Measurements from ENCODE around the gene PLTP. TPM values are rescaled to one million over a fixed set of nuclear protein-coding genes. Genes with fewer than 3 reads are reported as not detected.

PLTP gene
- total RNA-seq, 1 donor: 10.4 TPM

DNA sequence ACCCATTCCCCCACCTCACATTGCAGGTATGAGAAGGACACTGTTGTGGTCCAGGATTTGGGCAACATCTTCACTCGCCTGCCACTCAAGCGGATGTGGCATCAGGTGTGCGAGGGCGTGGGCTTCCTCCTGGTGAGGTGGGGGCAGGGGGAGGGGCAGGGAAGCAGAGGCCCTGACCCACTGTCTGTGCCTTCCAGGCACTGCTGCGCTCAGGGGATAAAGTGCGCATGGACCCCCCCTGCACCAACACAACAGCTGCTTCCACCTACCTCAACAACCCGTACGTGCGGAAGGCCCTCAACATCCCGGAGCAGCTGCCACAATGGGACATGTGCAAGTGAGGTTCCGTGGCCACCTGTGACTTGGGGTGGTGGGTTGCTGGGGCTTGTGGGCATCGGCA lies 17.2 kb downstream of the PLTP start:
- H3K4me3 ChIP-seq (ENCODE audit: low read depth, low read length): no peak overlapping the region
- DNase-seq (ENCODE audit: low read depth): no peak
- TF ChIP-seq, protein P1, sequence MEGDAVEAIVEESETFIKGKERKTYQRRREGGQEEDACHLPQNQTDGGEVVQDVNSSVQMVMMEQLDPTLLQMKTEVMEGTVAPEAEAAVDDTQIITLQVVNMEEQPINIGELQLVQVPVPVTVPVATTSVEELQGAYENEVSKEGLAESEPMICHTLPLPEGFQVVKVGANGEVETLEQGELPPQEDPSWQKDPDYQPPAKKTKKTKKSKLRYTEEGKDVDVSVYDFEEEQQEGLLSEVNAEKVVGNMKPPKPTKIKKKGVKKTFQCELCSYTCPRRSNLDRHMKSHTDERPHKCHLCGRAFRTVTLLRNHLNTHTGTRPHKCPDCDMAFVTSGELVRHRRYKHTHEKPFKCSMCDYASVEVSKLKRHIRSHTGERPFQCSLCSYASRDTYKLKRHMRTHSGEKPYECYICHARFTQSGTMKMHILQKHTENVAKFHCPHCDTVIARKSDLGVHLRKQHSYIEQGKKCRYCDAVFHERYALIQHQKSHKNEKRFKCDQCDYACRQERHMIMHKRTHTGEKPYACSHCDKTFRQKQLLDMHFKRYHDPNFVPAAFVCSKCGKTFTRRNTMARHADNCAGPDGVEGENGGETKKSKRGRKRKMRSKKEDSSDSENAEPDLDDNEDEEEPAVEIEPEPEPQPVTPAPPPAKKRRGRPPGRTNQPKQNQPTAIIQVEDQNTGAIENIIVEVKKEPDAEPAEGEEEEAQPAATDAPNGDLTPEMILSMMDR (IDR thresholded peaks at IDR 0.05; ENCODE audit: insufficient read depth, low read depth, low read length): no peak

- no peak for DNase-seq (ENCODE audit: low read depth)
- no peak overlapping the region for H3K4me3 ChIP-seq (ENCODE audit: low read depth, low read length)
- TF ChIP-seq, protein P1 (IDR thresholded peaks at IDR 0.05; ENCODE audit: insufficient read depth, low read depth, low read length): no peak
Observed at GRCh38 chr20:45893831-45894230, 18.1 kb downstream of the PLTP start.

DNA sequence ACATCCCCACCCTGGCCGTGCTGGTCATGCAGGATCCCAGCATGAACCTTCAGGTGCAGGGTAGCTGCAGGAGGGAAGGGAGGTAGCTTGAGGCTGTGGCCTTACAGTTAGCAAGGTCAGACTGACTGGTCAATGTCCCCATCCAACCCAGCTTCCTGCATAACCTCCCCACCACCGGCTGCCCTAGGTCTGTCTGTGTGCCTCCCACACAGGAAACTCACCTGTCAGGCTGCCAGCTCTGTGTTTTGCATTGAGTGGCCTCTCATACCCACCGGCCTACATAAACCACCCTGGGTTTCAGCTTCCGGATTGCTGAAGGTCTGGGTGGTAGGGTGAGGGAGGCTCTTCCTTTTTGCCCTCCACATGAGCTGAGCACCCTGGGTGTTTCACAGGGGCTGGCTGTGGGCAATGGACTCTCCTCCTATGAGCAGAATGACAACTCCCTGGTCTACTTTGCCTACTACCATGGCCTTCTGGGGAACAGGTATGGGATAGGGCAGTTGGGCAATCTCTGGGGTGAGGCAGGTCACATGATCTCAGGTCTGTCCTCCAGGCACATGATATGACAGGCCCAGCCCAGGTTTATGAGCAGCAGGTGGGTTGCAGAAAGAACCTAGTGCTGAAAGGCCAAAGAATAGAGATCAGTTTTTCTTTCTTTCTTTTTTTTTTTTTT lies 19.0 kb downstream of the PLTP start:
- H3K4me3 ChIP-seq (ENCODE audit: low read depth, low read length): no peak overlapping the region
- DNase-seq (ENCODE audit: low read depth): peak; percentile 14
- TF ChIP-seq, protein P1 (IDR thresholded peaks at IDR 0.05; ENCODE audit: insufficient read depth, low read depth, low read length): no peak

DNA sequence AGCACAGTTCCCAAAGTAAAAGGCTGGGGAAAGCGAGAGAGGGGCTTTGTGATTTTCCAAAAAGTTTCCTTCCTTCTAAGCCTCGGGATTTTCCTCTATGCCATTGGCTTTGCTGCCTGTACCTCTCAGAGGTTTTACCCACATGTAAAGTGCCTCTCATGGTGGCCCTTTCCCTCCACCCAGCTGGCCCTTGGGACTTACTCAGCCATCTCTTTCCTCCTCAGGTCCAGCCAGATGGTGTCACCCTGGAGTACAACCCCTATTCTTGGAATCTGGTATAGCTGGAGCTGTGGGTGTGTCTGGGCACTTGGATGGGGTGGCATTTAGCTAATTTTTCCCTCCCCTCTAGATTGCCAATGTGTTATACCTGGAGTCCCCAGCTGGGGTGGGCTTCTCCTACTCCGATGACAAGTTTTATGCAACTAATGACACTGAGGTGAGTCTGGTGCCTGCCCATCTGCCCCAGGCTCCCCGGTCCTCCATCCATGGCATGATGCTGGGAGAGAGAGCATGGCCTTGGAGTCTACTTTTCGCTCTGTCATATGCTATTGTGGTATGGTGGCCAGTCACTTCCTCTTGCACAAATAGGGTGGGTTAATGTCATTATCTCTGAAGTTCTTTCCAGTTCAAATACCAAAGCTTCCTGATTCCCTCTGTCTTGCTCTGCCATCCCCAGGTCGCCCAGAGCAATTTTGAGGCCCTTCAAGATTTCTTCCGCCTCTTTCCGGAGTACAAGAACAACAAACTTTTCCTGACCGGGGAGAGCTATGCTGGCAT lies 19.7 kb downstream of the PLTP start:
- TF ChIP-seq, protein P1 (IDR thresholded peaks at IDR 0.05; ENCODE audit: insufficient read depth, low read depth, low read length): peak; percentile 13
- peak; percentile 27 for DNase-seq (ENCODE audit: low read depth)
- peak overlapping the region; percentile 82 for H3K4me3 ChIP-seq (ENCODE audit: low read depth, low read length)

- DNase-seq (ENCODE audit: low read depth): peak; percentile 90
- H3K4me3 ChIP-seq (ENCODE audit: low read depth, low read length): peak within 1 kb of the TSS; percentile 82
- TF ChIP-seq, protein P1 (IDR thresholded peaks at IDR 0.05; ENCODE audit: insufficient read depth, low read depth, low read length): no peak
Observed at GRCh38 chr20:45890985-45891983, 20.7 kb downstream of the PLTP start, which contains the start of the genes CTSA and NEURL2. Gene CTSA (plus strand): TSS chr20:45891335. CDS start chr20:45891569, 234 bp downstream. Gene NEURL2 (minus strand): TSS chr20:45891208. CDS start chr20:45890991, 217 bp downstream.

Data from fibroblast of villous mesenchyme (primary cell).